ENCODE measurements around the gene SLC17A3.

The SLC17A3 gene

DNA sequence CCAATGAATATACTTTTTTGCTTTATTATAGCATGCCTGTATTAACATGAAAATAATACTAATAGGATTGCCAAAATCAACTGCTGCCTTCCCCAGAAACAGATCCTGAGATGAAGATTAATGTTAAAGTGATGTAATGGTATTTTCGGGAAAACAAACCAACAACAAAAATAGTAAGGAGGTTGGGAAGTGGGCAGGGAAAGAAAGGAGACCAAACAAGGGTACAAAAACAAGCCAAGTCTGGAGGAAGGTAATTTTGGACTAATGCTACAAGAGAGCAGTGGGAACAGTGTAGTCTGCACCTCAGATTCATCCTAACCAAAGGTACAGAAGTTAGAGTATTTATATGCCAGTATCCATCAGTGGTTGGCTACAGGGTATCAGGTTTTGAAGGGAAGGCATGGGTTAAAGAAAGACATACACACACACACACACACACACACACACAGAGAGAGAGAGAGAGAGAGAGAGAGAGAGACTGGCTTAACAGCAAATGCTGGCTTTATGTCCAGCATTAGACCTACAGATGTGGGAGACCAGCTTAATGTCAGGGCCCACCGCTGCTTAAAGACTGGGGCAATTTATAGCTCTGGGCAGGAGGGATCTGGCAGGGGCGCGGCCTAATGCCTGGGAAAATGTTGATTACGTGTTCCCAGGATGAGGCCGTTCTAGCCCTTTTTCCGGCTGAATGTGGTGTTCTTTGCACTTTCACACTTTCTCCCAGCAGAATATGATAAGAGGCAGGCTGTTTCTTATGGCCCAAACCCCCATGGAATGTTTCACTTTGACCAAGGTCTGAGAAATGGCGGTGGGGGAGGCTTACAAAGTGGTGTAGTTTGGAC is 38.4 kb downstream of the SLC17A3 start:
- no peak for DNase-seq

DNA sequence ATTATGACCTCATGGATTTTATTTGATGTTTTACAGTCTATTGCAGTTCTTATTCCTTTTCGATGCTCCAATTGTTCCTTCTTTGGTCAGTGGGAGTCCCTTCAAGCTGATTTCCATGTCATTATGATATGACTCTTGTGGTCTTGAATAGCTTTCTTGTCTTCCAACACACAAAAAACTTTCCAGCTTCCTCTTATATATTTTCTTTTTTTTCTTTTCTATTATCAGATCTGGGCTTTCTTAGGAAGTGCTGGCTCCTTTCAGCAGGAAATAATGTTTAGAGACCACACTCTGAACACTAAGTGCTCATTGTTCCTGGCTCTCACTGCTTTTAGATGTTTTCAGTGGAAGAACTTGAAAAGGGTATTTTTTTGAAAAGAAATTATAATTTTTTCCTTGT is 39.1 kb downstream of the SLC17A3 start:
- DNase-seq, result no peak

GRCh38 chr6:25833136-25833535 is 40.9 kb downstream of the SLC17A3 start:
- no peak for DNase-seq

DNA sequence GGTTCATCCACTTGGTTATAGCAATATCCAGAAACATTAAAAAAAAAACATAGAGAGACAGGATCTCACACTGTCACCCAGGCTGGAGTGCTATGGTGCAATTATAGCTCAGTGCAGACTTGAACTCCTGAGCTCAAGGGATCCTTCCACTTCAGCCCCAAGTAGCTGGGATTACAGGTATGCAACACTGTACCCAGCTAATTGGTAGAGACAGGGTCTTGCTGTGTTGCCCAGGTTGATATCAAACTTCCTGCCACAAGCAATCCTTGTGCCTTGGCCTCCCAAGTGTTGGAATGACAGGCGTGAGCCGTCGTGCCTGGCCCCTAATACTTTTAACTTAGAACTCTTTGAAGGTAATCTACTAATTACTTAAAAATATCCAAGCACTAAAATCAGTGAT is 41.4 kb downstream of the SLC17A3 start:
- DNase-seq, result no peak

- DNase-seq, result no peak
Observed at GRCh38 chr6:25832307-25832662, 41.8 kb downstream of the SLC17A3 start.

GRCh38 chr6:25831532-25832306 is 42.3 kb downstream of the SLC17A3 start, which contains the start of gene SLC17A1:
SLC17A1 (minus strand) TSS chr6:25832052; CDS start chr6:25830557, 1,495 bp downstream.
- DNase-seq, result no peak

GRCh38 chr6:25830458-25830857 is 43.6 kb downstream of the SLC17A3 start:
- no peak for DNase-seq

DNA sequence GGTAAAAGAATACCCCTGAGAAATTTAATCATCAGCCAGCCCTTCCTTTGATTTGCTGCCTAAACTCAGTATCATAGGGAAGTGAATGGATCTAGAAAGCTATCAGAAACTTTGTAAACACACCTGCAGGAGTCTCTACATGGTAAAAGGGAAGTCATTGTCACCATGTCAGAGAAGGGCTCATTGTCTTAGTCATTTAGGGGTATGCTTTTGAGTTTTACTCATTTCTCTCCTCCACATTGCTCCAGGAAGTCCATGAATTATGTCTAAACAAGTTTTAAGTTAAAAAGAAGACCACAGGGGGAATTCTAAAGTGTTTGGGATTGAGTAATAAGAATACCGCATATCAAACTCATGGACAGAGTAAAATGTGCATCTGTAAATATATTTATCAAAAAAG is 44.7 kb downstream of the SLC17A3 start:
- no peak for DNase-seq

GRCh38 chr6:25821341-25821740 is 52.7 kb downstream of the SLC17A3 start:
- no peak for DNase-seq

DNA sequence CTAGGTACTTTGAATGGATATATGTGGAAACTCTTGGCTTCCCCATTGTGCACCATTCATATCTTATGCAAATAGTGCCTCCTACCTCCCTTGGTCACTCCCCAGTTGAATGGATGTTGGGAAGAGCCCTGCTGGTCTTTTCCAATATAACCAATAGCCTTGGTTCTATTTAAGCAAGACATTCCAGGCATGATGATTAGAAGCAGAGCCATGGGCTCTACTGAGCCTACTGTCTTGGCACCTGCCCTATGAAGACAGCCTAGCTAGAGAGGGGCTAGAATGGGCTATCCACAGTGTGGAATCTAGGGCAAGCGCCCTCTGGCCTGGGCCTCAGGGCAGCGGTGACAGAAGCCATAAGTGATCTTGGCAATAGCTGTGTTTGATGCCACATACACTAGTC is 57.8 kb downstream of the SLC17A3 start:
- DNase-seq, result no peak

- no peak for DNase-seq
Observed at GRCh38 chr6:25815194-25815593, 58.8 kb downstream of the SLC17A3 start.

- DNase-seq, result no peak
Observed at GRCh38 chr6:25804804-25805203, 69.2 kb downstream of the SLC17A3 start.

DNA sequence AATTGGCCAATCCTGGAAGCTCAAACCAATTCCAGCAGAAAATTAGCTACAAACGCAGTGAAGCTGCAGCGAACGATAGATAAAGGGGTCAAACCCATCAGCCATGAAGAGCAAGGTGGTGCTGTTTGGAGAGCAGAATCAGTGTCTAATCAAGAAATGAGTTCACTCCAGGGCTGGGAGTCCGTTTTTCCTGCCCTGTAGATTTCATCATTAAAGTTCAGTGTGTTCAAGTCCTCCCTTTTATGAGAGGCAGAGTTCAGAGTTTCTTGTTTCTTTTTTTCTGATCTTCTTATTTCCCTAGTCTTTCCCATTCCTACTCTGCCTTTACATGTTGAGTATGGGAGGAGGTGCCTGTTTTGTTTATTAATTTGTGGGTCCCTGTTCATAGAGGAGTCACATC is 72.6 kb downstream of the SLC17A3 start:
- DNase-seq, result no peak
